Erythroblast (primary cell): ENCODE results near the gene STIM1.

Experiments used
- GATA1 ChIP-seq: IDR thresholded peaks from 2 replicates; pipeline ENCODE4 v1.6.1; 2011; ENCODE audit warnings: low read depth, mild to moderate bottlenecking, control low read depth, low read length, moderate library complexity
- POLR2A ChIP-seq: IDR thresholded peaks from 2 replicates; pipeline ENCODE4 v1.6.1; 2011; ENCODE audit warnings: mild to moderate bottlenecking, low read length

DNA sequence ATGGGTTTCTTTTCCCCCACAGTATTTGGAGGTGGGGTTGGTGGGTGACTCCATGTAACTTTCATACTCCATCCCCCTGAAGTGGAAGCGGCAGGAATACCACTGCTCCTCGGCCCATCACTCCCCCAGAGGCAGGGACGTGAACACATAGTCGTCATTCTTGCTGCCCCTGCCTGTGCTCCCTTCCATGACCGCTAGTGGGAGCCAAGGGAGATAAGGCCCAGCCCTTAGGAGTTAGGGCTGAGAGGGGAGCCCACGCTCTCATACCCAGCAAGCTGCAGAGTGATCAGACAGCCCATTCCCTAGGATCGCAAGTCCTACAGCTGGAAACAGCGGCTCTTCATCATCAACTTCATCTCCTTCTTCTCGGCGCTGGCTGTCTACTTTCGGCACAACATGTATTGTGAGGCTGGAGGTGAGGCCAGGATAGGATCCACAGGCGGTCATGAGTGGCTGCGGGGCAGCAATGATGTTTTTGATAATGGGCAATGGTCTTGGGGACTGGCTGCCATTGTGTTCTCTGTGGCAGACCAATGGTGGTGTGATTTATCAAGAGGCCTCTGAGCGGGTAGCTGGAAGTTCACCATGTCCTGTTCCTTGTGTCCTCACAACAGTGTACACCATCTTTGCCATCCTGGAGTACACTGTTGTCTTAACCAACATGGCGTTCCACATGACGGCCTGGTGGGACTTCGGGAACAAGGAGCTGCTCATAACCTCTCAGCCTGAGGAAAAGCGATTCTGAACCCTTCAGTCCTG, 30.6 kb upstream of the STIM1 start:
- TF ChIP-seq POLR2A (no peak), GATA1 (no peak)
